Transverse colon (tissue), 4 donors: ENCODE results near the gene C7orf25. TPM values are rescaled to one million over a fixed set of nuclear protein-coding genes. Genes with fewer than 3 reads are reported as not detected.

Experiments
- DNase-seq: peaks from one replicate; pipeline ENCODE4 v3.0.0-alpha.2; 2019
- H3K27ac ChIP-seq, 4 donors: fragments of 200-600 bp; sonication (generic); 2 replicates each; pipeline ENCODE4 v1.5.1; 2016 to 2018; ENCODE audit warnings: inconsistent platforms in 4 of 4
- H3K27me3 ChIP-seq: fragments of 200-600 bp; sonication (generic); 2 replicates; pipeline ENCODE4 v1.5.1; 2017; ENCODE audit warnings: inconsistent platforms
- H3K36me3 ChIP-seq, 4 donors: fragments of 200-600 bp; sonication (generic); 2 replicates each; pipeline ENCODE4 v1.5.1; 2017 to 2019; ENCODE audit warnings: inconsistent platforms in 4 of 4
- H3K4me1 ChIP-seq, 4 donors: fragments of 200-600 bp; sonication (generic); 2 replicates each; pipeline ENCODE4 v1.5.1; 2017 to 2020; ENCODE audit warnings: inconsistent platforms in 4 of 4
- H3K4me3 ChIP-seq, 4 donors: fragments of 200-600 bp; sonication (generic); 1 replicate in 1 of 4; 2 replicates in 3 of 4; pipeline versions ENCODE4 v1.5.1 to v1.6.1; 2017 to 2019; ENCODE audit warnings: inconsistent platforms in 4 of 4
- H3K9me3 ChIP-seq, 2 donors: fragments of 200-600 bp; sonication (generic); 2 replicates each; pipeline ENCODE4 v1.5.1; 2017 to 2019; ENCODE audit warnings: inconsistent platforms in 2 of 2
- EP300 ChIP-seq: sonication (generic); formaldehyde crosslinking; IDR thresholded peaks from one replicate; pipeline ENCODE4 v1.6.1; 2017; ENCODE audit warnings: antibody characterized with exemption, low read depth
- POLR2A ChIP-seq: fragments of 450-650 bp; IDR thresholded peaks from one replicate; pipeline ENCODE4 v1.6.1; 2016; ENCODE audit warnings: antibody characterized with exemption, mild to moderate bottlenecking, moderate library complexity
- POLR2AphosphoS5 ChIP-seq, 3 donors: sonication (generic); formaldehyde crosslinking; IDR thresholded peaks; one replicate each; pipeline ENCODE4 v1.6.1; 2016; ENCODE audit warnings: antibody characterized with exemption in 3 of 3
- WGBS, 2 donors: methylation state at CpG; one replicate each; pipeline ENCODE4 v1.1.5; 2018; ENCODE audit warnings: low coverage in 1 of 2; 5-methylcytosine and 5-hydroxymethylcytosine counted together
- in situ Hi-C, 4 donors: fragments of 200-750 bp; cut with MboI; loops; one replicate each; pipeline versions ENCODE4 v1.15.0 to v1.15.1; 2017; ENCODE audit warnings: low sequenced_read_pairs in 3 of 4, low pct_ligation_motif_present in 1 of 4, low pct_unique_long_range_greater_than_20kb in 1 of 4
- intact Hi-C: fragments of 100-400 bp; cut with DNase I; formaldehyde crosslinking; loops from one replicate; pipeline ENCODE4 v1.15.1; 2023; ENCODE audit warnings: low total_unique reads
- total RNA-seq, 4 donors: library from RNA; depleted of rRNA; stranded (reverse); fragments of >200 nt; gene quantifications; one replicate each; pipeline ENCODE4 v1.1.0, GENCODE V29; 2016
- TF ChIP-seq, protein P1 (sequence below), 5 experiments: fragments of 200-600 bp in 3 of 5; fragments of 450-650 bp in 2 of 5; sonication (generic) in 3 of 5; IDR thresholded peaks; 1 replicate in 2 of 5; 2 replicates in 3 of 5; pipeline ENCODE4 v1.5.1; 2016 to 2017; ENCODE audit warnings: antibody characterized with exemption in 5 of 5, inconsistent platforms in 3 of 5, mild to moderate bottlenecking in 2 of 5, moderate library complexity in 1 of 5

The C7orf25 gene
- total RNA-seq, 4 donors from 2014 or later: 7.0 to 11.6 (median 9.7) TPM

DNA sequence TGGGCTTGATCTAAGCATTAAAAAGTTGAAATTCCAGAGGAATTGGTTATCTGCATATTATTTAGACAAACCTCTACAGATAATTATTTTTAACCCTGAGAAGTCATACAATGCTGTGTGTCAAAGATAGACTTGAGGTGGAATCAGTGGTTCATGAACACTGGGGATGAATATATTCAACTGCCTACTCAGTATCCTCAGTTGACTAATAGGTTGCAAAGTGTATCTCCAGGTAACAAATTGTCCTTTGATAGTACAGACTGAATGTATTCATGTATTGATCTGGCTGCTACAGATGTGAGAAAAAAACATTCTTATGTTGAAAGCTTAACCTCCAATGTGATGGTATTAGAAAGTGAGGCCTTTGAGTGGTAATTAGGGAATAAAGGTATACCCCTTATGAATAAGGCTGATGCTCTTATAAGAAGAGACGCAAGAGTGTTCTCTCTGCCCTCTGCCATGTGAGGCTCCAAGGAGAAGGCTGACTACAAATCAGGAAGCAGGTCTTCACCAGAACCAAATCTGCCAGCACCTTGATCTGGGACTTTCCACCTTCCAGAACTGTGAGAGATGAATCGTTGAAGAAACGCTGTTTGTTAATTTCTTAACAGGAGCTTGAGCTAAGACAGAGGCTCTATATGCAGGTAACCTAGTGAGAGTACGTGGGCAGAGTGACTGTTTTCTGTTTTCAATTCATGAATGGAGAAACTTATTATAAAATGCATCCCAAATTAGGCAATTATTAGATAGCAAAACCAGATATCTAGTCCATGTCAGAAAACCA is 27.8 kb upstream of the C7orf25 start:
- intact Hi-C loops: loop anchor here (5.0 kb wide), 1 partner anchor 323 kb away; no protein-coding TSS in a partner anchor
- 66 to 73% methylated on average over 4 of the region's 4 CpGs for WGBS, 2 donors
- peaks cover 0 to 22% (median 10%) of the 10 kb centered on the region in 4 donors for H3K36me3 ChIP-seq

DNA sequence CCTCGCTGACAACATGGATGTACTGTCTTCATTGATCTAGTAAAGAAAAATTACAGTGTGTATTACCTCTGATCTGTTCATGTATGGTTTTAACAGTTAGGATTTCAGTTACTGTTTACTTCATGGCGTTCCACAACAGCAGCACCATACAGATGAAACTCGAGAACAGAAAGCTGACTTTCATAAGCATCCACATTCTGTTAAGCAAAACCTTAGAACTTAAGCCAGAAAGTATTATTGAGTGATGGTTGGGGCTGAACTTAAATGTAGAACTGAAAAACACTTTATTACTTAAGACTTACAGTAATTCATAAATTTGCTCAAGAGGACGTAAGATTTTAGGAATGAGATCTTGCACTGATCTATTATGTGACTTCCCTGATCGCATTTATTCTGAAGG is 24.0 kb upstream of the C7orf25 start:
- 88 to 98% methylated on average over 5 of the region's 5 CpGs for WGBS, 2 donors
- H3K9me3 ChIP-seq: no peaks in the 10 kb centered on the region
- H3K36me3 ChIP-seq: peaks cover 0 to 24% (median 10%) of the 10 kb centered on the region in 4 donors
- H3K27me3 ChIP-seq: no peaks in the 10 kb centered on the region
- in situ Hi-C loops (loop anchor here (10.0 to 25.0 kb wide), 5 partner anchors 319 to 926 kb away; partner anchors contain the start of gene MRPS24 (in 1 of the 4)), intact Hi-C loops (no loop called here)
- no peak overlapping the region for H3K27ac ChIP-seq
- TF ChIP-seq POLR2AphosphoS5 (IDR thresholded peaks at IDR 0.05): no peak
- TF ChIP-seq EP300: no peak
- TF ChIP-seq, protein P1, sequence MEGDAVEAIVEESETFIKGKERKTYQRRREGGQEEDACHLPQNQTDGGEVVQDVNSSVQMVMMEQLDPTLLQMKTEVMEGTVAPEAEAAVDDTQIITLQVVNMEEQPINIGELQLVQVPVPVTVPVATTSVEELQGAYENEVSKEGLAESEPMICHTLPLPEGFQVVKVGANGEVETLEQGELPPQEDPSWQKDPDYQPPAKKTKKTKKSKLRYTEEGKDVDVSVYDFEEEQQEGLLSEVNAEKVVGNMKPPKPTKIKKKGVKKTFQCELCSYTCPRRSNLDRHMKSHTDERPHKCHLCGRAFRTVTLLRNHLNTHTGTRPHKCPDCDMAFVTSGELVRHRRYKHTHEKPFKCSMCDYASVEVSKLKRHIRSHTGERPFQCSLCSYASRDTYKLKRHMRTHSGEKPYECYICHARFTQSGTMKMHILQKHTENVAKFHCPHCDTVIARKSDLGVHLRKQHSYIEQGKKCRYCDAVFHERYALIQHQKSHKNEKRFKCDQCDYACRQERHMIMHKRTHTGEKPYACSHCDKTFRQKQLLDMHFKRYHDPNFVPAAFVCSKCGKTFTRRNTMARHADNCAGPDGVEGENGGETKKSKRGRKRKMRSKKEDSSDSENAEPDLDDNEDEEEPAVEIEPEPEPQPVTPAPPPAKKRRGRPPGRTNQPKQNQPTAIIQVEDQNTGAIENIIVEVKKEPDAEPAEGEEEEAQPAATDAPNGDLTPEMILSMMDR (IDR thresholded peaks at IDR 0.05): no peak
- no peak for TF ChIP-seq POLR2A
- no peak for DNase-seq
- no peak overlapping the region for H3K4me3 ChIP-seq
- H3K4me1 ChIP-seq: peaks cover 5 to 20% (median 12%) of the 10 kb centered on the region in 4 donors

More for the DNA sequence above, 27.8 kb upstream of the C7orf25 start:
- Histone ChIP-seq H3K4me3 (no peak overlapping the region), H3K4me1 (peaks cover 0 to under 1% (median 0%) of the 10 kb centered on the region in 4 donors), H3K9me3 (no peaks in the 10 kb centered on the region), H3K27ac (no peak overlapping the region), H3K27me3 (no peaks in the 10 kb centered on the region)
- DNase-seq: no peak
- TF ChIP-seq EP300 (no peak), POLR2A (no peak), POLR2AphosphoS5 (IDR thresholded peaks at IDR 0.05) (no peak)
- TF ChIP-seq, protein P1 (IDR thresholded peaks at IDR 0.05): no peak
- in situ Hi-C loops: loop anchor here (10.0 to 25.0 kb wide), 5 partner anchors 315 to 923 kb away; partner anchors contain the start of gene MRPS24 (in 1 of the 4)

DNA sequence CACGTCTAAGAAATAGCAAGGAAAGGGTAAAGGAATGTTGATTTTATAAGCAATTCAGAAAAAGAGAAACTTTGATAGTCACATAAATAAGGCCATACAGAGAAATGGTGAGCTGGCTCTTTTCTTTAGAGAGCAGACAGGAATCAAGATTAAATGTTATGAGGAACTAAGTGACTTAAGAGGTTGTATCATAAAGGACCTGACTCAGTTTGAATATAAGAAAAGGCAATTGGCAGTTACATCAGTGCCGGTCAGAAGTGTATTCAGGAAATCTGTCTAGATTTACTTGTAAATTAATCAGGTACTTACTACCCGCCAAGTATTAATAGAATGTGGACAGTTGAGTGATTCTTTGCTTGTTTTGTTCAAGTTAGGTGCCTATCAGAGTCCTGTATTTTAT is 22.4 kb upstream of the C7orf25 start:
- Histone ChIP-seq H3K27me3 (no peaks in the 10 kb centered on the region), H3K36me3 (peaks cover 0 to 24% (median 10%) of the 10 kb centered on the region in 4 donors), H3K27ac (no peak overlapping the region), H3K9me3 (no peaks in the 10 kb centered on the region), H3K4me3 (no peak overlapping the region), H3K4me1 (peaks cover 20 to 36% (median 28%) of the 10 kb centered on the region in 4 donors)
- in situ Hi-C loops (loop anchor here (10.0 to 25.0 kb wide), 5 partner anchors 321 to 928 kb away; partner anchors contain the start of gene MRPS24 (in 1 of the 4)), intact Hi-C loops (no loop called here)
- 75 to 84% methylated on average over 3 of the region's 3 CpGs for WGBS, 2 donors
- TF ChIP-seq POLR2A (no peak), POLR2AphosphoS5 (IDR thresholded peaks at IDR 0.05) (no peak), EP300 (no peak)
- TF ChIP-seq, protein P1 (IDR thresholded peaks at IDR 0.05): no peak
- DNase-seq: no peak
